Measurements from ENCODE around the gene TMTC3.

- TF ChIP-seq CTCF (conservative IDR thresholded peaks at IDR 0.05) (no peak), ZFX (IDR thresholded peaks at IDR 0.05) (no peak)
These were observed 25.3 kb downstream of the TMTC3 start for GRCh38 chr12:88167384-88167783.

All from C4-2B (cell line).